SK-N-SH (cell line): ENCODE data around the gene TMEM198. TPM values are rescaled to one million over a fixed set of nuclear protein-coding genes. Genes with fewer than 3 reads are reported as not detected.

ENCODE experiments used
- CTCF ChIA-PET: fragments of 300-600, 350-600 bp; formaldehyde crosslinking; extraction: SDS; loops from one replicate; lab custom pipeline; 2021; lab: Yijun Ruan, JAX
- POLR2A ChIA-PET: fragments of 350-600 bp; sonication (Branson Sonifier 250); formaldehyde crosslinking; extraction: SDS; loops from one replicate; lab custom pipeline; 2020; ENCODE audit warnings: antibody characterized with exemption, inconsistent platforms; lab: Yijun Ruan, JAX
- DNase-seq: peaks from one replicate; pipeline ENCODE4 v3.0.0; 2012
- H2AFZ ChIP-seq: fragments of 200-600 bp; sonication (generic); 2 replicates; pipeline ENCODE4 v1.8.1; 2016; ENCODE audit warnings: antibody characterized with exemption, mild to moderate bottlenecking, low read depth
- H3F3A ChIP-seq: fragments of 200-600 bp; sonication (generic); replicated peaks from 2 replicates; pipeline ENCODE3; 2016; ENCODE audit warnings: antibody characterized with exemption, mild to moderate bottlenecking; ENCODE audit not compliant: insufficient read depth
- H3K27ac ChIP-seq, 2 experiments: fragments of 200-500 bp in 1 of 2; fragments of 200-600 bp in 1 of 2; sonication (Bioruptor generic) in 1 of 2; sonication (generic), shearing (Covaris generic) in 1 of 2; 2 replicates each; pipeline versions ENCODE4 v1.5.1 to v1.6.1; 2014 to 2016; ENCODE audit warnings: low read depth in 2 of 2, inconsistent platforms in 1 of 2, low read length in 1 of 2, mild to moderate bottlenecking in 1 of 2, mixed read lengths in 1 of 2
- H3K27me3 ChIP-seq: fragments of 200-600 bp; sonication (generic), shearing (Covaris generic); 2 replicates; pipeline ENCODE4 v1.6.1; 2016; ENCODE audit warnings: mixed run types; ENCODE audit not compliant: insufficient read depth
- H3K36me3 ChIP-seq, 2 experiments: fragments of 200-500 bp in 1 of 2; fragments of 200-600 bp in 1 of 2; sonication (Bioruptor generic) in 1 of 2; sonication (generic) in 1 of 2; replicated peaks in 1 of 2; 2 replicates each; pipeline versions ENCODE3 to v1.5.1; 2014 to 2016; ENCODE audit warnings: low read length in 1 of 2, mild to moderate bottlenecking in 1 of 2; ENCODE audit not compliant: insufficient read depth in 2 of 2, control insufficient read depth in 1 of 2
- H3K4me1 ChIP-seq, 2 experiments: fragments of 200-500 bp in 1 of 2; fragments of 200-600 bp in 1 of 2; sonication (Bioruptor generic) in 1 of 2; sonication (generic), shearing (Covaris generic) in 1 of 2; 2 replicates each; pipeline versions ENCODE4 v1.5.1 to v1.6.1; 2014 to 2016; ENCODE audit warnings: low read depth in 1 of 2, low read length in 1 of 2, mixed run types in 1 of 2; ENCODE audit not compliant: insufficient read depth in 2 of 2, control insufficient read depth in 1 of 2
- H3K4me2 ChIP-seq: fragments of 200-600 bp; sonication (generic), shearing (Covaris generic); 2 replicates; pipeline ENCODE4 v1.6.1; 2017; ENCODE audit warnings: mixed run types
- H3K4me3 ChIP-seq, 2 experiments: fragments of 200-500 bp in 1 of 2; fragments of 200-600 bp in 1 of 2; sonication (Bioruptor generic) in 1 of 2; sonication (generic), shearing (Covaris generic) in 1 of 2; 2 replicates each; pipeline versions ENCODE4 v1.5.1 to v1.8.1; 2014 to 2016; ENCODE audit warnings: low read depth in 2 of 2, inconsistent platforms in 1 of 2, low read length in 1 of 2, mild to moderate bottlenecking in 1 of 2, mixed read lengths in 1 of 2, moderate library complexity in 1 of 2
- H3K79me2 ChIP-seq: fragments of 200-600 bp; sonication (generic); 2 replicates; pipeline ENCODE4 v1.8.1; 2017; ENCODE audit warnings: mild to moderate bottlenecking; ENCODE audit not compliant: insufficient read depth
- H3K9ac ChIP-seq: fragments of 200-600 bp; sonication (generic); 2 replicates; pipeline ENCODE4 v1.6.1; 2017; ENCODE audit warnings: mixed run types
- H3K9me2 ChIP-seq: fragments of 200-600 bp; sonication (generic); 2 replicates; pipeline ENCODE4 v1.6.1; 2017; ENCODE audit warnings: mixed run types
- H3K9me3 ChIP-seq: fragments of 200-600 bp; sonication (generic); 2 replicates; pipeline ENCODE4 v1.6.1; 2017; ENCODE audit warnings: mixed run types, mild to moderate bottlenecking, moderate library complexity
- H4K20me1 ChIP-seq: fragments of 200-600 bp; sonication (generic); 2 replicates; pipeline ENCODE4 v1.6.1; 2017; ENCODE audit warnings: mild to moderate bottlenecking, mixed run types; ENCODE audit not compliant: insufficient read depth
- CHD2 ChIP-seq: fragments of 150-350 bp; IDR thresholded peaks from 2 replicates; pipeline ENCODE4 v1.6.1; 2018; ENCODE audit warnings: low read length; ENCODE audit not compliant: partially characterized antibody
- EP300 ChIP-seq, 2 experiments: IDR thresholded peaks; 2 replicates each; pipeline versions ENCODE4 v1.4.0 to v1.6.1; 2012; ENCODE audit warnings: borderline replicate concordance in 1 of 2, low read depth in 1 of 2, low read length in 1 of 2
- EZH2phosphoT487 ChIP-seq: fragments of 200-600 bp; sonication (generic); IDR thresholded peaks from 2 replicates; pipeline ENCODE4 v1.6.1; 2017; ENCODE audit warnings: low read depth, mixed run types, mild to moderate bottlenecking, antibody characterized with exemption, moderate library complexity, borderline replicate concordance
- GABPA ChIP-seq: IDR thresholded peaks from 2 replicates; pipeline ENCODE4 v1.4.0; 2012; ENCODE audit warnings: low read depth, mild to moderate bottlenecking
- MAX ChIP-seq: IDR thresholded peaks from 2 replicates; pipeline ENCODE4 v1.4.0; 2012; ENCODE audit warnings: low read depth
- MXI1 ChIP-seq: IDR thresholded peaks from 2 replicates; pipeline ENCODE4 v1.6.1; 2012; ENCODE audit warnings: mild to moderate bottlenecking, low read depth, low read length, improper control_type of control experiment
- NRF1 ChIP-seq: IDR thresholded peaks from 2 replicates; pipeline ENCODE4 v1.6.1; 2012; ENCODE audit warnings: low read depth, mild to moderate bottlenecking, low read length
- PBX3 ChIP-seq: IDR thresholded peaks from 2 replicates; pipeline ENCODE4; 2012
- RAD21 ChIP-seq: IDR thresholded peaks from 2 replicates; pipeline ENCODE4 v1.6.1; 2012; ENCODE audit warnings: mild to moderate bottlenecking, low read length
- REST ChIP-seq: IDR thresholded peaks from 2 replicates; pipeline ENCODE4 v1.6.1; 2012; ENCODE audit warnings: mild to moderate bottlenecking, low read depth, low read length, moderate library complexity
- RXRA ChIP-seq: IDR thresholded peaks from 2 replicates; pipeline ENCODE4 v1.4.0; 2012; ENCODE audit warnings: low read depth, mild to moderate bottlenecking, borderline replicate concordance
- SMC3 ChIP-seq: IDR thresholded peaks from 2 replicates; pipeline ENCODE4 v1.6.1; 2012; ENCODE audit warnings: low read depth, low read length, improper control_type of control experiment
- USF1 ChIP-seq: IDR thresholded peaks from 2 replicates; pipeline ENCODE4 v1.4.0; 2012; ENCODE audit warnings: low read depth, borderline replicate concordance
- WGBS: methylation state at CpG from one replicate; pipeline ENCODE4 v1.1.6; 2017; ENCODE audit warnings: low lambda C conversion rate; 5-methylcytosine and 5-hydroxymethylcytosine counted together
- polyA plus RNA-seq, 3 experiments: library from polyadenylated mRNA; depleted of rRNA; stranded (reverse); fragments of >200 nt; gene quantifications; 2 replicates each; pipeline ENCODE4 v1.2.3, GENCODE V29; 2012
- TF ChIP-seq, protein P1 (sequence below): fragments of 200-600 bp; sonication (generic); IDR thresholded peaks from 2 replicates; pipeline ENCODE4 v1.6.1; 2017; ENCODE audit warnings: antibody characterized with exemption, mild to moderate bottlenecking, moderate library complexity
- TF ChIP-seq, protein P2 (sequence below): fragments of 150-350 bp; IDR thresholded peaks from 2 replicates; pipeline ENCODE4 v1.6.1; 2017; ENCODE audit warnings: antibody characterized with exemption, low read length, low read depth, borderline replicate concordance

Gene TMEM198
- polyA plus RNA-seq, 1 of the 3 experiments (the other 2 are of a cell fraction) = 4.7 TPM

DNA sequence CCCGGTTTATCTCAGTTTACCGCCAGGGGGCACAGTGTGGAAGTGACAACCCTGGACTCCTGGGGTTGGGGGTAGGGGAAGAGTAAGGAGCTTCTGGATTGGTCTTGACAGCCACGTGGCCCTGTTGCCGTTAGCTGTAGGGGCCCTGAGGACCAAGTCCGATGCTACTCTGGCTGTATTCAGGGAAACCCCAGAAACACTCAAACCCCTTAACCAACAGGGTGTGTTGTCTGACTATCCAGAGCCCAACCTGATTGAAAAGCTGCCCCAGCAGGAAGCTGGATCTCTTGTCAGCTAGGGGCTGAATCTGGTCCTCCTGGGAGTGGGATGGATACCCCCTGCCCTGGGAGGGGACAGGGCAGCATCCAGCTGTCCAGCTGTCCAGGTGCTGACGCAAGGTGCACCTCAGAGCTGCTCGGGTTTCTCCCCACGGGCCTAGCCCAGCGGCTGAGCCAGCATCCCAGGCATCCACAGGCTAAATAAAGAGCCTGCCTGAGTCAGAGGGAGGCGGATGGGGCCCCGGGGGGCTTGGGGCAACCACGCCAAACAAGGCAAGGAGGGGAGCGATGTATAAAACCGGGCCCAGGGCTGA, 48.2 kb upstream of the TMEM198 start:
- Histone ChIP-seq H3K4me1 (peaks cover 16 to 52% of the 10 kb centered on the region in 2 experiments), H3K9ac (no peak overlapping the region), H3K79me2 (peaks cover 17% of the 10 kb centered on the region), H3K4me3 (no peak overlapping the region), H3K4me2 (no peak overlapping the region), H4K20me1 (no peaks in the 10 kb centered on the region), H2AFZ (no peak overlapping the region), H3K27ac (peak overlapping the region in 1 of 2 experiments; percentile 65; a peak in 1 of 4 replicates), H3K36me3 (peaks cover 4 to 6% of the 10 kb centered on the region in 2 experiments), H3F3A (no peaks in the 10 kb centered on the region), H3K9me3 (no peaks in the 10 kb centered on the region), H3K9me2 (no peaks in the 10 kb centered on the region), H3K27me3 (no peaks in the 10 kb centered on the region)
- no peak for TF ChIP-seq RXRA
- peak; percentile 33 for TF ChIP-seq CHD2
- TF ChIP-seq NRF1 = no peak
- peak; percentile 50 for TF ChIP-seq PBX3
- TF ChIP-seq, protein P1, sequence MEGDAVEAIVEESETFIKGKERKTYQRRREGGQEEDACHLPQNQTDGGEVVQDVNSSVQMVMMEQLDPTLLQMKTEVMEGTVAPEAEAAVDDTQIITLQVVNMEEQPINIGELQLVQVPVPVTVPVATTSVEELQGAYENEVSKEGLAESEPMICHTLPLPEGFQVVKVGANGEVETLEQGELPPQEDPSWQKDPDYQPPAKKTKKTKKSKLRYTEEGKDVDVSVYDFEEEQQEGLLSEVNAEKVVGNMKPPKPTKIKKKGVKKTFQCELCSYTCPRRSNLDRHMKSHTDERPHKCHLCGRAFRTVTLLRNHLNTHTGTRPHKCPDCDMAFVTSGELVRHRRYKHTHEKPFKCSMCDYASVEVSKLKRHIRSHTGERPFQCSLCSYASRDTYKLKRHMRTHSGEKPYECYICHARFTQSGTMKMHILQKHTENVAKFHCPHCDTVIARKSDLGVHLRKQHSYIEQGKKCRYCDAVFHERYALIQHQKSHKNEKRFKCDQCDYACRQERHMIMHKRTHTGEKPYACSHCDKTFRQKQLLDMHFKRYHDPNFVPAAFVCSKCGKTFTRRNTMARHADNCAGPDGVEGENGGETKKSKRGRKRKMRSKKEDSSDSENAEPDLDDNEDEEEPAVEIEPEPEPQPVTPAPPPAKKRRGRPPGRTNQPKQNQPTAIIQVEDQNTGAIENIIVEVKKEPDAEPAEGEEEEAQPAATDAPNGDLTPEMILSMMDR = peak; percentile 62
- TF ChIP-seq USF1 = peak; percentile 73; the same call in 1 of the 2 replicates
- no peak for TF ChIP-seq GABPA
- TF ChIP-seq MXI1 = peak; percentile 75; the same call in 1 of the 2 replicates
- TF ChIP-seq MAX = 0 out of 2 replicates have a peak, but pooled peaks have one; percentile 50
- TF ChIP-seq EZH2phosphoT487 = no peak
- TF ChIP-seq REST = peak; percentile 76
- TF ChIP-seq, protein P2, sequence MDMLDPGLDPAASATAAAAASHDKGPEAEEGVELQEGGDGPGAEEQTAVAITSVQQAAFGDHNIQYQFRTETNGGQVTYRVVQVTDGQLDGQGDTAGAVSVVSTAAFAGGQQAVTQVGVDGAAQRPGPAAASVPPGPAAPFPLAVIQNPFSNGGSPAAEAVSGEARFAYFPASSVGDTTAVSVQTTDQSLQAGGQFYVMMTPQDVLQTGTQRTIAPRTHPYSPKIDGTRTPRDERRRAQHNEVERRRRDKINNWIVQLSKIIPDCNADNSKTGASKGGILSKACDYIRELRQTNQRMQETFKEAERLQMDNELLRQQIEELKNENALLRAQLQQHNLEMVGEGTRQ = peak; percentile 22; the same call in 1 of the 2 replicates
- peak; percentile 69 for TF ChIP-seq RAD21
- TF ChIP-seq SMC3 = peak; percentile 69; the same call in 1 of the 2 replicates
- no peak; a peak in 1 of 4 replicates for TF ChIP-seq EP300 (IDR thresholded peaks at IDR 0.05; ENCODE audit: borderline replicate concordance in 1 of 2, low read depth in 1 of 2, low read length in 1 of 2)
- peak; percentile 88 for DNase-seq
- ChIA-PET POLR2A (interaction anchor here (0.7 to 3.7 kb wide), 5 partner anchors 13 to 34 kb away, joined by 3 to 26 read pairs (median 10); partner anchors contain the start of gene ASIC4), CTCF (interaction anchor here (0.7 to 62.1 kb wide), 20 partner anchors 1 to 194 kb away, joined by 3 to 2824 read pairs (median 5); partner anchors contain the start of genes ASIC4, CHPF, GMPPA and TMEM198)
- 68% methylated on average over 8 of the region's 14 CpGs for WGBS
